HG03095 (cell line): ENCODE data around the gene FNIP1.
"Not testable (repeated sequence)": the region's sequence is repeated elsewhere in the genome, so short reads cannot be mapped to it uniquely, and the experiment has no call there.

Experiments
- ATAC-seq: cut with Tn5 transposase; IDR thresholded peaks from one replicate; pipeline ENCODE4 v1.9.1; 2021; ENCODE audit warnings: moderate library complexity; ENCODE audit not compliant: unreplicated experiment

FNIP1 gene

GRCh38 chr5:131754363-131754762 is 42.5 kb downstream of the FNIP1 start:
- ATAC-seq = no peak

- ATAC-seq = no peak
Observed at GRCh38 chr5:131751506-131751905, 45.3 kb downstream of the FNIP1 start.

GRCh38 chr5:131749723-131750470 is 46.9 kb downstream of the FNIP1 start:
- ATAC-seq = no peak

- no peak for ATAC-seq
Observed at GRCh38 chr5:131749138-131749537, 47.7 kb downstream of the FNIP1 start.

GRCh38 chr5:131747180-131748105 is 49.4 kb downstream of the FNIP1 start:
- peak; percentile 73 for ATAC-seq

- no peak for ATAC-seq
Observed at GRCh38 chr5:131746423-131746822, 50.4 kb downstream of the FNIP1 start.

- no peak for ATAC-seq
Observed at GRCh38 chr5:131745703-131746102, 51.1 kb downstream of the FNIP1 start.

GRCh38 chr5:131745155-131745554 is 51.7 kb downstream of the FNIP1 start:
- no peak for ATAC-seq

- ATAC-seq = no peak
Observed at GRCh38 chr5:131740477-131740876, 56.3 kb downstream of the FNIP1 start.

- no peak for ATAC-seq
Observed at GRCh38 chr5:131735393-131735792, 61.4 kb downstream of the FNIP1 start.

- not testable (repeated sequence) for ATAC-seq
Observed at GRCh38 chr5:131734939-131735338, 61.9 kb downstream of the FNIP1 start.

GRCh38 chr5:131729292-131729691 is 67.5 kb downstream of the FNIP1 start:
- ATAC-seq = not testable (repeated sequence)

- not testable (repeated sequence) for ATAC-seq
Observed at GRCh38 chr5:131724089-131724488, 72.7 kb downstream of the FNIP1 start.

GRCh38 chr5:131720714-131721113 is 76.1 kb downstream of the FNIP1 start:
- ATAC-seq = no peak

- ATAC-seq = no peak
Observed at GRCh38 chr5:131719564-131719963, 77.3 kb downstream of the FNIP1 start.

- ATAC-seq = no peak
Observed at GRCh38 chr5:131718487-131719014, 78.3 kb downstream of the FNIP1 start.

- ATAC-seq = not testable (repeated sequence)
Observed at GRCh38 chr5:131717164-131717563, 79.7 kb downstream of the FNIP1 start.

GRCh38 chr5:131716650-131717049 is 80.2 kb downstream of the FNIP1 start:
- no peak for ATAC-seq

GRCh38 chr5:131710391-131710790 is 86.4 kb downstream of the FNIP1 start:
- ATAC-seq = no peak

GRCh38 chr5:131709043-131709442 is 87.8 kb downstream of the FNIP1 start:
- ATAC-seq = no peak

GRCh38 chr5:131706281-131706680 is 90.5 kb downstream of the FNIP1 start:
- ATAC-seq = no peak

GRCh38 chr5:131694926-131695325 is 101.9 kb downstream of the FNIP1 start:
- no peak for ATAC-seq
